CD14-positive monocyte (primary cell): ENCODE measurements around the gene NOTO. TPM values are rescaled to one million over a fixed set of nuclear protein-coding genes. Genes with fewer than 3 reads are reported as not detected.

Source experiments
- DNase-seq, 3 donors: peaks; one replicate each; pipeline ENCODE4 v3.0.0-alpha.2; 2011 to 2022
- H2AFZ ChIP-seq: 2 replicates; pipeline ENCODE4 v1.6.0; 2012; ENCODE audit warnings: mild to moderate bottlenecking, low read depth, low read length, inconsistent platforms; ENCODE audit not compliant: insufficient read depth, poor library complexity, severe bottlenecking
- H3K27ac ChIP-seq, 2 donors: 1 replicate in 1 of 2; 2 replicates in 1 of 2; pipeline ENCODE4 v1.5.1; 2012 to 2013; ENCODE audit warnings: low read length in 2 of 2, control low read depth in 1 of 2, inconsistent platforms in 1 of 2, low read depth in 1 of 2, mild to moderate bottlenecking in 1 of 2
- H3K27me3 ChIP-seq, 2 donors: one replicate each; pipeline versions ENCODE4 v1.6.0 to v1.6.1; 2011 to 2013; ENCODE audit warnings: low read length in 2 of 2; ENCODE audit not compliant: control insufficient read depth in 2 of 2, insufficient read depth in 2 of 2
- H3K36me3 ChIP-seq, 2 donors: replicated peaks in 1 of 2; 1 replicate in 1 of 2; 2 replicates in 1 of 2; pipeline versions ENCODE4 v1.5.1 to v1.6.1; 2012 to 2013; ENCODE audit warnings: low read length in 2 of 2, control low read depth in 1 of 2, inconsistent platforms in 1 of 2, mild to moderate bottlenecking in 1 of 2; ENCODE audit not compliant: insufficient read depth in 2 of 2, control insufficient read depth in 1 of 2
- H3K4me1 ChIP-seq, 2 donors: 1 replicate in 1 of 2; 2 replicates in 1 of 2; pipeline versions ENCODE4 v1.5.1 to v1.6.1; 2012 to 2013; ENCODE audit warnings: low read length in 2 of 2, control low read depth in 1 of 2, inconsistent platforms in 1 of 2, mild to moderate bottlenecking in 1 of 2, moderate library complexity in 1 of 2; ENCODE audit not compliant: insufficient read depth in 2 of 2, control insufficient read depth in 1 of 2
- H3K4me2 ChIP-seq: replicated peaks from 2 replicates; pipeline ENCODE3; 2012; ENCODE audit warnings: low read length, moderate library complexity, mild to moderate bottlenecking; ENCODE audit not compliant: poor library complexity, severe bottlenecking; ENCODE audit errors: extremely low read depth
- H3K4me3 ChIP-seq, 3 experiments: fragments of 200-600 bp in 1 of 3; sonication (generic) in 1 of 3; replicated peaks in 1 of 3; 1 replicate in 2 of 3; 2 replicates in 1 of 3; pipeline ENCODE4 v1.5.1; 2011 to 2013; ENCODE audit warnings: low read length in 3 of 3, mild to moderate bottlenecking in 3 of 3, control low read depth in 2 of 3, low read depth in 2 of 3, inconsistent platforms in 1 of 3, moderate library complexity in 1 of 3
- H3K79me2 ChIP-seq: 2 replicates; pipeline ENCODE4 v1.6.0; 2012; ENCODE audit warnings: mild to moderate bottlenecking, control low read depth, inconsistent platforms, low read length, moderate library complexity; ENCODE audit not compliant: insufficient read depth
- H3K9ac ChIP-seq: 2 replicates; pipeline ENCODE4 v1.6.0; 2017; ENCODE audit warnings: low read length, mild to moderate bottlenecking; ENCODE audit not compliant: insufficient read depth, poor library complexity, severe bottlenecking
- H3K9me3 ChIP-seq, 2 donors: replicated peaks in 1 of 2; 1 replicate in 1 of 2; 2 replicates in 1 of 2; pipeline versions ENCODE4 v1.5.1 to v1.6.1; 2012 to 2013; ENCODE audit warnings: low read length in 2 of 2, control low read depth in 1 of 2; ENCODE audit not compliant: control insufficient read depth in 1 of 2, insufficient read depth in 1 of 2
- H4K20me1 ChIP-seq: 2 replicates; pipeline ENCODE4 v1.6.0; 2012; ENCODE audit warnings: mild to moderate bottlenecking, low read length, control low read depth, moderate library complexity; ENCODE audit not compliant: insufficient read depth
- H3K27ac Mint-ChIP-seq, 7 donors: one replicate each; pipeline ENCODE4 v1.8.0; 2020; ENCODE audit warnings: mild to moderate bottlenecking in 7 of 7, mixed read lengths in 7 of 7, moderate library complexity in 6 of 7, inconsistent platforms in 2 of 7
- H3K27me3 Mint-ChIP-seq, 3 donors: one replicate each; pipeline ENCODE4 v1.8.0; 2021 to 2022; ENCODE audit warnings: low read depth in 3 of 3, mild to moderate bottlenecking in 3 of 3, mixed read lengths in 3 of 3, moderate library complexity in 3 of 3, inconsistent platforms in 1 of 3
- H3K36me3 Mint-ChIP-seq, 2 donors: one replicate each; pipeline ENCODE4 v1.8.0; 2020; ENCODE audit warnings: mixed read lengths in 2 of 2, inconsistent platforms in 1 of 2, mild to moderate bottlenecking in 1 of 2
- H3K4me1 Mint-ChIP-seq: one replicate; pipeline ENCODE4 v1.8.0; 2020; ENCODE audit warnings: mild to moderate bottlenecking, mixed read lengths
- H3K4me3 Mint-ChIP-seq, 2 donors: one replicate each; pipeline ENCODE4 v1.8.0; 2020; ENCODE audit warnings: mild to moderate bottlenecking in 2 of 2, mixed read lengths in 2 of 2, moderate library complexity in 1 of 2
- H3K9me3 Mint-ChIP-seq, 7 donors: one replicate each; pipeline ENCODE4 v1.8.0; 2020 to 2022; ENCODE audit warnings: mixed read lengths in 7 of 7, mild to moderate bottlenecking in 6 of 7, moderate library complexity in 6 of 7, inconsistent platforms in 2 of 7
- CTCF ChIP-seq: fragments of 200-600 bp; IDR thresholded peaks from one replicate; pipeline ENCODE4 v1.8.0; 2022; ENCODE audit warnings: antibody characterized with exemption, mild to moderate bottlenecking
- WGBS: methylation state at CpG from one replicate; pipeline ENCODE4 v1.1.5; 2013; ENCODE audit warnings: missing lambda C conversion rate; ENCODE audit not compliant: insufficient coverage; 5-methylcytosine and 5-hydroxymethylcytosine counted together
- intact Hi-C, 2 donors: fragments of 100-400 bp; cut with micrococcal nuclease; formaldehyde crosslinking; loops; one replicate each; pipeline versions ENCODE4 v1.15.0 to v1.15.1; 2023
- polyA plus RNA-seq, 3 donors: library from polyadenylated mRNA; depleted of rRNA in 1 of 3; unstranded in 2 of 3; stranded (reverse) in 1 of 3; fragments of 300-500 nt in 2 of 3; fragments of >200 nt in 1 of 3; fragmentation: Illumina TruSeq in 2 of 3; gene quantifications; 1 replicate in 2 of 3; 2 replicates in 1 of 3; pipeline ENCODE4 v1.2.3, GENCODE V29; 2012 to 2021

NOTO gene
- polyA plus RNA-seq, 3 donors = not detected

DNA sequence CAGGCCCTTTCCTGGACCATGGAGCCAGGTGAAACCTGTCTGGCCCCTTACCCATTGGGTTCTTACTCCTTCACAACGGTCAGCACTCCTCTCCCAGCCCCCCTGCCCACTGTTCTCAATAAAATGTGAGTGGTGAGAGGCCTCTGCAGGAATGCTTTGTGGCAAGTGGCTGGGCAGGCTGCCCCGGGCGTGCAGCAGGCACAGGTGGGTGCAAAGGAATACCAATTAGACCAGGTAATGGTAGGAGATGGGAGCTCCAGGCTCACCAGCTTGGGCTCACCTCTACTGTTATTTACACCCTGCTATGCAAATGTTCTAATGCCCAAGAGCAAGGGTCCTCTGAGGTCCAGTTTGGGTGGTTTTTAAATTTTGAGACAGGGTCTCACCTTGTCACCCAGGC is 24.7 kb downstream of the NOTO start:
- Histone ChIP-seq H4K20me1 (no peaks in the 10 kb centered on the region), H3K4me2 (no peak overlapping the region), H2AFZ (no peak overlapping the region), H3K36me3 (peaks cover 8 to 40% of the 10 kb centered on the region in 2 donors), H3K4me3 (no peak overlapping the region), H3K9ac (no peak overlapping the region), H3K27me3 (no peaks in the 10 kb centered on the region), H3K27ac (no peak overlapping the region), H3K79me2 (no peaks in the 10 kb centered on the region), H3K9me3 (no peaks in the 10 kb centered on the region), H3K4me1 (peaks cover 12 to 15% of the 10 kb centered on the region in 2 donors)
- intact Hi-C loops = no loop called here
- H3K36me3 Mint-ChIP-seq = peaks cover 25 to 33% of the 10 kb centered on the region in 2 donors
- H3K4me1 Mint-ChIP-seq = peaks cover 12% of the 10 kb centered on the region
- 100% methylated on average over 2 of the region's 3 CpGs for WGBS
- no peak overlapping the region for H3K27ac Mint-ChIP-seq
- no peaks in the 10 kb centered on the region for H3K9me3 Mint-ChIP-seq
- H3K4me3 Mint-ChIP-seq = no peak overlapping the region
- TF ChIP-seq CTCF = no peak
- no peak for DNase-seq
- H3K27me3 Mint-ChIP-seq = no peaks in the 10 kb centered on the region

DNA sequence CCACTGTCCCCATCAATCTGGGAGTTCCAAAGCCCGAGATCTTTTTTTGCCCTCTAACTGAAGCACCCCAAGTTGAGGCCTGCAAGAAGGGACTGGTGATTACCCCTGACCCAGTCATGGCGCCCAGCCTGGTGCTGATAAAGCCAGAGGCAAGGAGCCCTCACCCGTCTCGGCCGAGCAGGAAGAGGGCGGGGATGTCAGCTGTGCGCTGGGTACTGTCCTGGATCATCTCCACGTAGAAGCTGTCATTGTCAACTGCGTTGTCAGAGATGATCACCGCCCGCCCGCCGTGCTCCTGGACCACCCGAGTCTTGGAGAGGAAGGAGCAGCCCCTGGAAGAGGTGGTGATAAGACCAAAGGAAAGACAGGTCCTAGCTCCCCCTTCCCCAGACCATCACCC is 26.3 kb downstream of the NOTO start:
- Histone ChIP-seq H3K36me3 (peaks cover 8 to 26% of the 10 kb centered on the region in 2 donors), H3K4me1 (peaks cover 22 to 29% of the 10 kb centered on the region in 2 donors), H3K27me3 (no peaks in the 10 kb centered on the region), H3K27ac (no peak overlapping the region), H3K79me2 (no peaks in the 10 kb centered on the region), H3K4me2 (no peak overlapping the region), H3K9ac (no peak overlapping the region), H2AFZ (no peak overlapping the region), H4K20me1 (no peaks in the 10 kb centered on the region), H3K4me3 (no peak overlapping the region), H3K9me3 (no peaks in the 10 kb centered on the region)
- Mint-ChIP-seq H3K4me1 (peaks cover 18% of the 10 kb centered on the region), H3K27me3 (peaks cover 0 to 1% (median 0%) of the 10 kb centered on the region in 3 donors), H3K36me3 (peaks cover 17 to 24% of the 10 kb centered on the region in 2 donors), H3K27ac (peak overlapping the region in 1 of 7 donors; percentile 45), H3K9me3 (no peaks in the 10 kb centered on the region), H3K4me3 (no peak overlapping the region)
- TF ChIP-seq CTCF = no peak
- intact Hi-C loops = no loop called here
- no peak for DNase-seq
- WGBS = 92% methylated on average over 8 of the region's 14 CpGs
